ENCODE measurements around the gene B3GNT3. TPM values are rescaled to one million over a fixed set of nuclear protein-coding genes. Genes with fewer than 3 reads are reported as not detected.

B3GNT3 gene
- total RNA-seq, 6 experiments from 2014 or later, result 0.26 to 13.6 (median 3.1) TPM

Small RNA genes lying within 50 kb of the gene (small RNA-seq; reads per million reads assigned to genes)
- gene SNORA68, result 0 reads per million in 2 experiments

Other genes starting within 250 kb of the B3GNT3 start
- gene COLGALT1, start 239.5 kb upstream of the B3GNT3 start, total RNA-seq, result 10 to 100 TPM; 23.2 to 36.8 (median 31.1) TPM
- under 1 TPM in 1 of 6 experiments, not detected in 5; 0.02 TPM for gene UNC13A, start 106.8 kb upstream of the B3GNT3 start, total RNA-seq
- gene MAP1S, start 75.7 kb upstream of the B3GNT3 start, total RNA-seq, result 10 to 100 TPM; 11.1 to 31.3 (median 14.9) TPM
- gene FCHO1, start 43.7 kb upstream of the B3GNT3 start, total RNA-seq, result 1 to 10 TPM in 4 of 6 experiments, under 1 TPM in 2; 0.93 to 3.6 (median 1.3) TPM
- gene INSL3, start 26.4 kb downstream of the B3GNT3 start, total RNA-seq, result not detected
- 1 to 10 TPM; 1.1 to 5.5 (median 2.3) TPM for gene JAK3, start 52.8 kb downstream of the B3GNT3 start, total RNA-seq
- 100 to 1,000 TPM; 449 to 778 (median 494) TPM for gene RPL18A, start 64.8 kb downstream of the B3GNT3 start, total RNA-seq
- not detected for gene SLC5A5, start 76.8 kb downstream of the B3GNT3 start, total RNA-seq
- 10 to 100 TPM; 20.6 to 45.3 (median 30.7) TPM for gene CCDC124, start 137.9 kb downstream of the B3GNT3 start, total RNA-seq
- gene KCNN1, start 172.0 kb downstream of the B3GNT3 start, total RNA-seq, result not detected
- gene ARRDC2, start 213.0 kb downstream of the B3GNT3 start, total RNA-seq, result 10 to 100 TPM in 4 of 6 experiments, 1 to 10 TPM in 2; 3.6 to 28.5 (median 10.8) TPM